Measurements from ENCODE around the gene ROR1.

Gene ROR1

DNA sequence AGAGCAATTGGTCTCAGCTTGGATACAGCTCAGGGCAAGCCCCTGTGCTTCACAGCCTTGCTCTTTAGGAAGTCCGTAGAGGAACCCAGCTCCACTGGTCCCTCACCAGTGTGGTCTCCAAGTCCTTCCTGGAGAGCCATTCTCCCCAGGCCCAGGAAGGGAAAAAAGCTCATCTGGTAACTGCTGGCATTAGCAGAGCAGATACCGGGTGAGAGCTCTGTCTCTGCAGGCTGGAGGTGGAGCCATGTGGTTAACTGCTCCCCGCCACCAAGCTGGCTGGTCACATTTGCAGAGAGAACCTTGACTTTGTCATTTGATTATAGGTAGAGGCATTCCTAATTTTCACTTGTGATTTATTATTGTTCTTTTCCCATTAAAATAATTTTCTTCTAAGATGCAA is 169.6 kb downstream of the ROR1 start:
- no peak for DNase-seq

DNA sequence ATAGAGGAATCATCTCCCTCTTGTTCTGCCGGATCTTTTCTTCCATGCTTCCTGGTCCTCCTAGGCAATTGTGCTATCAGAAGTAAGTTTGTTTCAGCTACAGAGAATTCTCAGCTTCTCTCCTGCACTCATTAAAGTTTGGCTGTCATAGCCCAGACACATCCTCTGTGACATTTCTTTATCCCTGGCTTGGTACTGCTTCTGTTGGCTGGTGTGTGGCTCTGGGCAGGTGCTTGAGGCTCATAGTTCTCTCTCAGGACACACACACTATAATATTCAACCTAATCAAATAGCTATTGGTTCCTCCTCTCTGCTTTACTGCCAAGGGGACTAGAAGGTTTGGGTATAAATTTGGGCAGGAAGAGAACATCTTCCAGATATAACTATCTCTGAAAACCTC is 172.1 kb downstream of the ROR1 start:
- DNase-seq: no peak

DNA sequence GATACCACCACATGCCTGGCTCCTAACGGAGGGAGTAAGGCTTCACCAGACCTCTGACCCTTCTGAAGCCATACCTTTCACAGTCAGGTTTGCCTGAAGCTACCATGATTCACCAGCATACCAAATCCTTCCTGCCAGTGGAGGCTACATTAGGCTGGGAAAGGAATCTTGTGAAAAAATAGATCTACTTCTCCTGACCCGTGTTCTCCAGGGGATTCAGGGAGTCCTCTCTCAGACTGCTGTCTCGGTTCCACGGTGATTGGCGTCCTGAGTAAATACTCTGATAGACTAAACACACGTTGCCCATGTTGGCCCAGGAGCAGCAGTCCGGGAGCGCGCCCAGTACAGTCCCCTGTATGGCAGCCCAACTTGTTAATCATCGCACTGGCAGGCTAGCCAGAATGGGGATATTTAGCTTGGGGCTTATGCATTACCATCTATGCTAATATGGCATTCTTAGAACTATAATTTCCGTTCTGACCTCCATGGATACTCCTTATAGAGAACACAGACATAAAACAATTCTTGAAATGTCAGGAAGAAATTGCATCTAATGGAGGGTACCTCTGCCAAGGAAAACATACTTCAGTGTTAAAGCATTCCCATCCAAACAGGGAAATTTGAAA is 173.2 kb downstream of the ROR1 start:
- DNase-seq: no peak

DNA sequence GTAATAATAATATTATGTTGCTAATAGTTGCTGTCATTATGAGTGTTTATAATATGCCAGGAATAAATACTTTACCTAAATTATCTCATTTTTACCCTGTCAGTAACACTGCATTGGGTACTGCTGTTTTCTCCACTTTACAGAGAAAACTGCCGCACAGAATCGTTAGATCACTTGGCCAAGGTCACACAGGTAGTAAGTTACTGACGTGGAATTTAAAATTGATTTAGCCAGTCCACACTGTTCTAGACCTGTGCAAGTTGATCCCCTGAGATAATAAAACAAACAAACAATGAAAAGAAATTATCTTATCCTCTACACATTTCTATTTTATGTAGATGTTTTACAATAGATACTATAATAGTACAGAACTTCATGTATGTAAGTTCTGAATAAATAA is 174.1 kb downstream of the ROR1 start:
- no peak for DNase-seq

DNA sequence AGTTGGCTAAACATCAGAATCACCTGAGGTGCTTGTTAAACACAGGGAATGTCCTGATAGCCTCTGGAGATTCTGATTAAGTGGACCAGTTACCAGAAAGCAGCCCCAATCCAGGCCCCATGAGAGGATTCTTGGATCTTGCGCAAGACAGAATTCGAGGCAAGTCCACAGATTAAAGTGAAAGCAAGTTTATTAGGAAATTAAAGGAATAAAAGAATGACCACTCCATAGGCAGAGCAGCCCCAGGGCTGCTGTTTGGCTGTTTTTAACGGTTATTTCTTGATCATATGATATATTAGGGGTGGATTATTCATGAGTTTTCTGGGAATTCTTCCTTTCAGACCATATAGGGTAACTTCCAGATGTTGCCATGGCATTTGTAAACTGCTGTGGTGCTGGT is 176.2 kb downstream of the ROR1 start:
- no peak for DNase-seq

DNA sequence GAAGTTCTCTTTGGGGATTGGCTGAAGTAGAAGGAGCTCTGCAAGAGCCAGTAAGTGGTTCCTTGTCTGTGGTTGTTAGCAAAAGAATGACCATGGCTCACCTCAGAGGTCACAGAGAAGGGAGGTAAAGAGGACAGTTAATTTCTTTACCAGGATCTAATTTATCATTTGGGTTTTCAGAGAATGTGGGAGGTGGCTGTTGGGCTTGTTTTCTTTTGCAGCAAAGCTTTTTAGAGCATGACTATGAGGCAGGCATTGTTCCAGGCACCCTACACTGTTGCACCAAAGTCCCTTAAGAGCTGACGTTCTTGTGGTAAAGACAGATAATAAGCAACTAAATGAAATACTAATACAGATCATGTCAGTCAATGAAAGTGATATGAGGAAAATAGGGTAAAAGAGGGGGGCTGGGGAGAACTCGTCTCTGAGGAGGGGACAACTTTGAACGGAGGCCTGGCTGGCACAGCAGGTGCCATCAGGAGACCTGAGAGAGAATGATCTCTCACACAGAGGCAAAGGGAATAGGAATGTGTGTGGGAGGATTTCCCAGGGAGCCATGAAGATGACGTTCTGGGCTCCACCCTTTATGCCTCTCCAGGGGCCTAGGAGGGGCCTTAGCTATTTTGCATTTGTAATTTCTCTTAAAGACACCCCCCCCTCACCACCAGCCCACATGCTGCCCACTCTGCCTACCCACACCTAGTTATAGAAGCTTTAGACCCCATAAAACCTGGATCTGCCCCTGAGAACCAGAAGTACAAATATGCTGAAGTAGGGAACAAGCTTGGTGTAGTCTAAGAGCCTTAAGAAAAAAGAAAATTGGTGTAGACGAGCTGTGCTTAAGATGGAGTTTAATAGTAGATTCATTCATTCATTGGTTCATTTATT is 177.5 kb downstream of the ROR1 start:
- DNase-seq: no peak

DNA sequence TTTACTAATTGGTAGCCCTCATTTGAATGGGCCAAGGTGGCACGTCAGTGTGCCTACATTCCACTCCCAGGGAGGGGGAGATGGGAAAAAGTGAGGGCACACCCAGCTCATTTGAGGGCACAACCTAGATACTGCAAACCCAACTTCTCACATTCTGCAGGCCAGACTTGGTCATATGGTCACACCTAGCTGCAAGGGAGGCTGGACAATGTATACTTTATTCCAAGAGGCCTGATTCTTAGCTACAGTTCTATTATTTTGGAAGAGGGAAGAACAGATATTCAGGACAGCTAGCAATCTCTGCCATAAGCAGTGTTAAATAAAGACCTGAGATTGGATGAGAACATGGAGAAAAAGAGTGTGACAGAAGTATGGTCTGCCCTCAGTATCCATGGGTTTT is 180.4 kb downstream of the ROR1 start:
- DNase-seq: no peak

DNA sequence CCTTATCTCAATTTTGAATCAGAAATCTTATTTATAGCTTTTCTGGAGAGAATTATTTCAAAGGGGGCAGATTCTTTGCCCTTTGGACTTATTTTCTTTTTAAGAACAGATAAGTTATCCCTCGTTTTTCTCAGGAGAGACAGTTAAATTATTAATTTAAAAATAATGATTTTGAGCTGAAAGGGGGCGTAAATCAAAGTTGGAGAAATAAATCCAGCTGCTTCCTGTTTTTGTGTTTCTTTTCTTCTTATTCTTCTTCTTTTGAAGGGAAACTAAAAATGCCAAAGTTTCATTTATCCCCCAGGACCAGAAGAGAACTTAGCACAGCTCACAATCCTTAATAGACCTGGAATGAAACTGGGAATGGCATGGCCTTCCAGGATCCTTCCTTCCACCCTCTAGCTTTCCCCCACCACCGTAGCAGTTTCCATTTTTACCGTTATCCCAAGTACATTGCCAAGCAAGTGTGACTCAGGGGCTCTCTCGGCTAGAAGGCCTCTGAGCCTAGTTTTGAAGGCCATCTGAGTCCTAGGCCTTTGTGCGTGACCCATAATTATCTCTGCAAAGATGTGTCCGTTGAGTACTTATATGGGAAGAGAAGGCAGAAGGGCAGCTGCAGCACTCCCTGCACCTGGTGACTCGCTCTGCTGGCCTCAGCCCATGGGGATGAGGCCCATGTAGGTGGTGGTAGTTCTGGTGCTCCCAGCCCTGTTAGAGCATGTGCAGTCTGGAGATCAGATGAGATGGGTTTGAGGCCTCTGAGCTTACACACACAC is 181.7 kb downstream of the ROR1 start:
- DNase-seq: no peak

DNA sequence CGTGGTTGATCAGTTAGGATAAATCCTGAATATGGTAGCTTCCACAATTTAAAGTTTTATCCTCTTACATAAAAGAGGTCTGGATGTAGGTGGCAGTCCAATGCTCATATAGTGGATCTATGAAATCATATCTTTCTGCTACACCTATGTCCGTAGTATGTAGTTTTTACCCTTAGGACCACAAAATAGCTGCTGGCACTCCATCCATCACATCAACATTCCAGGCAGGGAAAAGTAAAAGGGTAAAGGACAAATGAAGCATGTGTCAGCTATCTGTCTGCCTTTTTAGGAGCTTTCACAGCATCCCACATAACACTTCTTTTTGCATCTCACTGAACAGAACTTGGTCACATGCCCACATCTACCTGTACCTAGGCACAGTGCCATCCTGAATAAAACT is 184.7 kb downstream of the ROR1 start:
- no peak for DNase-seq

DNA sequence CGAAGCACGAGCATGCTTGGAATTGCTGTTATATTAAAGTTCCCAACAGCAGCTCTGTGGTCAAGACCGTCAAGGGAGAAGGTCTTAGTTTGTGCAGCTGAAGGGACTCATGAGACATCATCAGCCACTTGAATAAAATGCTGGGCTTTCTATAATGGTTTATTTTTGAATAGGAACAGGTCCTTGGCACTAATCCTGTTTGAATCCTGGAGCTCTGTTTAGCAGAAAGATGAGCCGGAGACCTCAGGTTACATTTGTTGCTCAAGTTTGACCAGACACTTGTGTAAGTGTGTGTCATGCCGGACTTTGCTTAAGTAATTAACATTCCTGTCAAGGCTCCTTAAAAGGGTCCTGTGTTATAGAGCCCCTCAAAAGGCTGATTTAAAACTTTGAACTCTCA is 186.5 kb downstream of the ROR1 start:
- DNase-seq: no peak

DNA sequence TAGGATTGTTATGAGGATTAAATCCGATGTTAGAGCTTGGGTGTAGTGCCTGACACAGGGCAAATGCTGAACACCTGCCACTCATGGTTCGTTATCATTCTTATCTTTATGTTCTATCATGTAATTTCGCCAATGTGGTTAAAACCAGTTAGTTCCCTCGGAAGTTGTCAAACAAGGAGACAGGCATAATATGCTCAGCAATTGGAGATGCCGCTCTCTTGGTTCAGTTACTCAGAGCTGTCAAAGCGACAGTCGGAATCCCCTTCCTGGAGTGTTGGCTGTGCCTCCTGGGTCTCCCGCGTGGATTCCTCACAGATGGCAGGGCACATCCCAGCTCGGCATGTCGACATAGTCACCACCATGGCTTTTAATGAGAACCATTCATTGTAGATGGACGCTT is 192.2 kb downstream of the ROR1 start:
- no peak for DNase-seq

DNA sequence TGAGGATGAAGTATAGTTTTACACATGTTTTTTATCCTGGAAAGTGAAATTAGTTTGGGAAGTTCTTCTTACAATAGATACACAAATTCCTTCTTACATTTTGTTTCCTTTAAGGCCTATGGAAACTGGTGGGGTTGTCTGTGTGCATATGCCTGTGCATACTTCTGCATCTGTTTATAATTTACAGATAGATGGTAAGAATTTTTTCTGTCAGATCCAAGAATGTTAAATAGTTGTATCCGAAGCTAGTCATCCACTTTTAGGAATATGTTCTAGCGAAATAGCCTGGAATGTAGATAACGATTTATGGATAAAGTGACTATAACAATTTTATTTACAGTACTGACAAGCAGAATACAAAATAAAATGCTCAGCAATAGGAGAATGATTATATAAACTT is 194.1 kb downstream of the ROR1 start:
- no peak for DNase-seq

DNA sequence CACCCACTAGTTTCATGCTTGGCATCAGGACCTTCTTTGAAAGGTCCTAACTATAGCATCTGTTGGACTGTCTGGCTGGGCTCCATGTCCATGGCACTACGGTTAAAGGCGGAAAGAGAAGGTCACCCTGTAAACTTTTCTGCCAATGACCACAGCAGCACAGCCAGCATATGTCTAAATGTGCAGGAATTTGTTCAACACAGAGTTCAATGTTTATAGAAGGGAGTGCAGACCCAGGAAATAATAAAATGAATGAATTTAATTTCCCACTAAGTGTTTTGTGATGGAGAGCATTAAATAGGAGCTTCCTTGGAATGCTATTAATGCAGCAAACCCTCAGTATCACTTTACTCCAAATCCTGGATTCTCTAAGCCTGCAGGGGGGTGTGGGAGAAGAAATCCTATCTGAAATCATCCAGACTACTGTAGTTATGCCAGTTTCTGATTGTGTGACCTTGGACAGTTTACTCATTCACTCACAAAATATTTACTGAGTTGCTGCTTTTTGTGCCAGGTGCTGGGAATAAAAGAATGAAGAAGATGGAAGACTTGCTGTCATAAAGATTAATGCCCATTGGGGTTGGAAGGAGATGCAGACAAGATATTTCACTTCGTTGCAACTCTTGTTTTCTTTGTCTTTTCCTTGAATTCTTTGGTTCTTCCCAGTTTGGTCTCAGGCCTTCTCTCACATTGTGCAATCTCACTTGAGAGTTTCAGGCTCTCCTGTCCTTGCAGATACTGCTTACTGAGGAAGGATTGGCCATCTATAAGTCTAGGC is 195.0 kb downstream of the ROR1 start:
- DNase-seq: no peak

DNA sequence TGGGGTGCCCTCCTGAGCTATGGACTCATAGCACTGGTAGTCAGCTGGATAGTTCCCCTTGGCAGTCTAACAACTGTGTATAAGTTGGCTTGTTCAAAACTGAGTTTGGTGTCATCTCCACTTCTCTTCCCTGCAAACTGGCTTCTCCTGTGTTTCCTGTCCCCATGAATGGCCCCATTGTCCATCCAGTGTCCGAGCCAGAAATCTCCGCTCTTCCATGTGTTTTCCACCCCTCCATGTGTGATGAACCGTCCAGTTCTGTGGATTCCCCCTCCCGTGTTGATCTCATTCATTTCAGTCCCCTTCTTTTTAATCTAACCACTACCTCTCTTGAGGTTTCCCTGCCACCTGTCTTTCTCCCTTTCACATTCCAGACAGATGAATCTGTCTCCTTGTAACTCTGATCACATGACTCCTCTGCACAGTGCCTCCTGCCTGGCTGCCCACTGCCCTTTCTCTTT is 195.7 kb downstream of the ROR1 start:
- DNase-seq: no peak

DNA sequence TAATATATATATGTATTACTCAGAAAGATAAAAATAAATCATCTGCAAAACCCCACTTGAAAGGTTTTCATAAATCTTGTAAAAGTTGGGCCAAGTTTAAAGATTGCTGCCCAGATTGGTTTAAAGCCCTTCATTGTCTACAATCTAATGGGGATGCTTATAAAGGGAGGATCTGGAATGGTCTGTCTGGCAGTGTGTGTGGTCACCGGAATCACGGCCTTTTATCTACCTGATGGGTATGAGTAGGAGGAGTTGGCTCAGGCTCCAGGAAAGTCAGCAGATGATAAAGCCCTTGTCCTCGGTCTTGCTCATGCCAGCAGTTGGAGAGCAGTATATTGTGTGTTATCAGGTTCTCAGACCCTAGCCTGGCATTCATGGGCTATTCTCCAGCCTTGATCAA is 197.7 kb downstream of the ROR1 start:
- no peak for DNase-seq

DNA sequence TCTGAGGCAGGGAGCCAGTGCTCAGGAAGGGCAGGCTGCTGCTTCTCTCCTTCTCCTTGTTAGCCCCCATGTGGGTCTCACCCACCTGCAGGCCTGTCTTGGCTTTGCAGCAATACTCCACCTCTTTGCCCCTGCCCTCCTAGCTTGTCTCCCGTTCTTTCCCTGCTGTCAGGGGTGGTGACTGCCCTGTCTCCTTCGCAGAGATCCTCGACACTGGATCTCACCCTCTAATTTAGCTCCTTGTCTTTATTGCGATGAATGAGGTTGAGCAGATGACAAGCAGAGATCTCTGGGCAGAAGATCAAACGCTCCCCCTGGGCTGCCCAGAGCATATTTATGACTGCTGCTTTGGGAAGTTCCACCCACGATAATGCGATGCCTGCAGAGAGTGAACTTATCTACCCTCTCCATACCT is 199.2 kb downstream of the ROR1 start:
- no peak for DNase-seq

DNA sequence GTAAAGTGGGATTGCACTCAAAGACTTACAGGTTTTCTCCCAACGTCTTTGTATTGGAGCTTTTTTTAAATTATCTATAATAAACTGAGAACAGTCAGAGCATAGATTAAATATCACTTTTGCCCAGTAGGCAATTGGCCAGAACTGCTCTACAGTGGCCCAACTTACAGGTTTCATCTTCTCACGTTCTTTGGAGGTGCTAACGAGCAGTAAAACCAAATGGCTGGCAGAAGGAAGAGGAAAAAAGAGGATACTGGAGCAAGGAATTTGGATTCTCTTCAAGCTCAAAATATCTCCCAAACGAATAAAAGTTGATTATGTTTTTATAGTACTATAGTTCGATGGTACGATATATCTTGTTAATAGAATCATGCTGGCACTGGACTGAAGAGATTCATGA is 201.1 kb downstream of the ROR1 start:
- no peak for DNase-seq

DNA sequence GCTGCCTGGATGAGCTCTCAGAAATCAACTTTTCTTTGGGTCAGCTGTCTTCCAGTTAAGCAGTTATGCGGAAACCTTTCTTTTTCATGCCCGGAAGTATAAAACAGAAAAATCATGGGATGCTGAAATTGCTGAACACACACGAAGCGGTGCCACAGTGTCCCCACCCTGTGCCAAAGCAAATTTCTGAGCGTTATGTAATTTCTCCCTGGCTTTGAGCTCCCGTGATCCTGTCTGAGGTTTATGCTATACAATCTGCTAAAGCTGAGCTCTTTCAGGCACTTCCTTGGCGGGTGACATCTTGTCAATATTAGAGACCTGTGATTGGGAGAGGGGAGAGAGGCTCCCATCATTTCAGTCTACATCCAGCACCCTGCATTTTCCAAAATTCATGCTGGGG is 201.7 kb downstream of the ROR1 start:
- DNase-seq: no peak

DNA sequence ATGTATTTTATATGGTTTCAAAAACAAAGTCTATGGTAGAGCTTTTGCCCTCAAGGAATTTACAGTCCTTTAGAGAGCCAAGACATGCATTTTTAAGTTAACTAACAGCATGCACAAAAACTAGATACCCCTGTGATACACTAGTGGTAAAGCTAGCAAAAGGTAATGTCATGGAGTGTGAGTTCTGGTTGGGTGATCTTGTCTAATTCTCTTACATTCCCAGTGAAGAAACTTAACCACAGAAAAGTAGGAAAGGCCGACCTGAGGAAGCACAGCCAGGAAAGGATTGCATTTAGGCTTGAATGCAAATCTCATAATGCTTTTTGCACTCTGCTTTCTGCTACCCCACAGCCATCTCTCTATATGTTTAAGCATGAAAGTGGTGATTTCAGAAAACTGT is 202.2 kb downstream of the ROR1 start:
- DNase-seq: no peak

DNA sequence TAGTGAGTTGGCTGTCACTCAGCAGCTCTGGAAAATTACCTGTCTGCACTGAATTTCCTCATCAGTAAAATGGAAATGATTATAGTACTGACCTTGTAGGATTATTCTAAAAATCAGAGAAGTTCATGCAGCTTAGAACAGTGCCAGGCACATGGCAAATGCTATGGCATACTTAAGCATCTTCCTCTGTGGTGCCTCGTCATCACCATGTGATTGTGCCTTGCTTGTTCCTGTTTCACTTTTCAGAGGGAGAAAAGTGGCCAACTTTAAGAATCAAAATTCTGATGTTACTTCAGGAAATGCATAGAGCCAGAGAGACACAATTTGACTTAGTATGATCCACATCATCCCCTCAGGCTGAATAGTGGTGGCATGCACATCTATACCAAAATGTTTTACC is 203.6 kb downstream of the ROR1 start:
- DNase-seq: no peak

DNA sequence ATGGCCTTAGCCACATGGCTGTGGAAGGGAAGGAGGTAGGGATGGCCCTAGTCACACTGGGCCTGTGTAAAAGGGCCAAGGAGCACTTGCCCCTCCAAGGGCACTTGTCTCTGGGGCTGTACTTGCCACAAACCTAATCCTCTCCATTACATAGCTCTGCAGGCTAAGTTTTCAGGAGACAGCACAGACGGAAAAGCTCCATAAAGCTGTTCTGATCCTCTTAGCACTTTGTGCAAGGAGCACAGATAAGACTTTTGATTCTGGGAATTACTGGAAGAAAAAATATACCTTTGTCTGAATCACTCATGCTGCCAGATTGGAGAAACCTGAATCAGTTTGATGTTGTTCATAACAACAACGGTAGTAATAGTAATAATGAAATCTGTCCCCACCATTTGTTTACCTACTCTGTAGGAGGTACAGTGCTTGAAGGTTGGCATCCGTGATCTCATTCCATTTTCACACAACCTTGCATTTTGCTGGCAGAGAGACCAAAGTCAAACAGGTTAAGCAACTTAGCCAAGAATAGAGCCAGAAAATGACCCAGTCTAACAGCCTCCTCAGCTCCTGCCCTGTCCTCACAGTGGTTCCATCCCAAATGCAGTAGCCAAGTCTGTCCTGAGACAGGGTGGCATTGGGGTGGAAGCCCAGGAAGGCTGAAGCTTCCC is 207.1 kb downstream of the ROR1 start:
- DNase-seq: no peak

DNA sequence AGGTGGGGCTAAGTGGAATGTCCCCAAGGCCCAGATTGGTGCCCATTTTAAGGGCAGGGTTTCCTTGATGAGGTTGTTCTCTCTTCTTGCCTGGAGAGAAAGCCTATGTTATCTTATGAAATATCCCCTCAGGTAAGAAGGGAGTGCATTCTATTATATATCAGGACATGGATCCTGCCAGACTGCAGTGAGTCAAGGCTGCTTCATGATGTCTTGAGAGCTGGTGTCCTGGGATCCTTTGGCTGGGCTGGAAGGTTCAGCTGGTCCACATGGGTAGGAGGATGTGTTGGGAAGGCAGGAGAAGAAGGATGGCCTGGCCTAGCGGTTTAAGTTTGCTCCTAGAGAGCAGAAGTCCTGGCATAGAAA is 207.6 kb downstream of the ROR1 start:
- no peak for DNase-seq

Data from effector CD8-positive, alpha-beta T cell (primary cell).